Measurements from ENCODE around the gene SYNE2.
"Not testable (repeated sequence)": the region's sequence is repeated elsewhere in the genome, so short reads cannot be mapped to it uniquely, and the experiment has no call there.

Gene SYNE2

GRCh38 chr14:64038841-64039542 lies 186.2 kb downstream of the SYNE2 start:
- DNase-seq, result no peak

- DNase-seq, result no peak
These were observed 187.2 kb downstream of the SYNE2 start for GRCh38 chr14:64040044-64040443.

GRCh38 chr14:64043296-64043695 lies 190.5 kb downstream of the SYNE2 start:
- DNase-seq, result not testable (repeated sequence)

- DNase-seq, result no peak
These were observed 192.3 kb downstream of the SYNE2 start for GRCh38 chr14:64045091-64045490.

GRCh38 chr14:64049616-64050381 lies 197.0 kb downstream of the SYNE2 start:
- DNase-seq, result no peak

- DNase-seq, result no peak
These were observed 201.2 kb downstream of the SYNE2 start for GRCh38 chr14:64053694-64054669.

GRCh38 chr14:64059454-64060198 lies 206.8 kb downstream of the SYNE2 start:
- no peak for DNase-seq

GRCh38 chr14:64060199-64060545 lies 207.4 kb downstream of the SYNE2 start:
- DNase-seq, result no peak

- DNase-seq, result peak; percentile 42
These were observed 207.9 kb downstream of the SYNE2 start for GRCh38 chr14:64060648-64061096.

- DNase-seq, result no peak
These were observed 208.3 kb downstream of the SYNE2 start for GRCh38 chr14:64061115-64061514.

GRCh38 chr14:64061706-64062105 lies 208.9 kb downstream of the SYNE2 start:
- no peak for DNase-seq

- no peak for DNase-seq
These were observed 209.7 kb downstream of the SYNE2 start for GRCh38 chr14:64062381-64063115.

GRCh38 chr14:64064447-64064846 lies 211.6 kb downstream of the SYNE2 start:
- no peak for DNase-seq

- no peak for DNase-seq
These were observed 217.0 kb downstream of the SYNE2 start for GRCh38 chr14:64069634-64070359.

GRCh38 chr14:64074961-64075612 lies 222.3 kb downstream of the SYNE2 start:
- no peak for DNase-seq

- no peak for DNase-seq
These were observed 222.8 kb downstream of the SYNE2 start for GRCh38 chr14:64075613-64076005.

- no peak for DNase-seq
These were observed 227.6 kb downstream of the SYNE2 start for GRCh38 chr14:64080452-64080851.

GRCh38 chr14:64081174-64081746 lies 228.5 kb downstream of the SYNE2 start:
- DNase-seq, result no peak

GRCh38 chr14:64082837-64083236 lies 230.0 kb downstream of the SYNE2 start:
- DNase-seq, result no peak

GRCh38 chr14:64088647-64088964 lies 235.8 kb downstream of the SYNE2 start:
- no peak for DNase-seq

Measured in NCI-H82 (cell line).